HAP-1 (cell line): ENCODE measurements around the gene KCND1.

Experiments
- DNase-seq, 2 experiments: peaks; one replicate each; pipeline ENCODE4 v3.0.0-alpha.2; 2016 to 2020; ENCODE audit warnings: low spot score in 2 of 2
- H3K27me3 ChIP-seq: fragments of 250-450 bp; sonication (Bioruptor Pico); 2 replicates; pipeline ENCODE4 v1.5.1; 2020; ENCODE audit warnings: low read depth, mild to moderate bottlenecking, moderate library complexity
- H3K36me3 ChIP-seq: fragments of 250-450 bp; sonication (Bioruptor Pico); replicated peaks from 2 replicates; pipeline ENCODE4 v1.5.1; 2020; ENCODE audit warnings: mild to moderate bottlenecking
- H3K4me1 ChIP-seq: fragments of 250-450 bp; sonication (Bioruptor Pico); 2 replicates; pipeline ENCODE4 v1.5.1; 2020; ENCODE audit warnings: mild to moderate bottlenecking
- H3K4me3 ChIP-seq: fragments of 250-450 bp; sonication (Bioruptor Pico); 2 replicates; pipeline ENCODE4 v1.5.1; 2020; ENCODE audit warnings: mild to moderate bottlenecking, moderate library complexity
- H3K9me3 ChIP-seq: fragments of 250-450 bp; sonication (Bioruptor Pico); 2 replicates; pipeline ENCODE4 v1.5.1; 2020; ENCODE audit warnings: mild to moderate bottlenecking, moderate library complexity
- in situ Hi-C: fragments of 300-500 bp; cut with MboI; formaldehyde crosslinking; loops from 3 replicates; pipeline ENCODE4 v1.14.3; 2020; ENCODE audit warnings: low sequenced_read_pairs, inconsistent platforms, mixed read lengths

The KCND1 gene

DNA sequence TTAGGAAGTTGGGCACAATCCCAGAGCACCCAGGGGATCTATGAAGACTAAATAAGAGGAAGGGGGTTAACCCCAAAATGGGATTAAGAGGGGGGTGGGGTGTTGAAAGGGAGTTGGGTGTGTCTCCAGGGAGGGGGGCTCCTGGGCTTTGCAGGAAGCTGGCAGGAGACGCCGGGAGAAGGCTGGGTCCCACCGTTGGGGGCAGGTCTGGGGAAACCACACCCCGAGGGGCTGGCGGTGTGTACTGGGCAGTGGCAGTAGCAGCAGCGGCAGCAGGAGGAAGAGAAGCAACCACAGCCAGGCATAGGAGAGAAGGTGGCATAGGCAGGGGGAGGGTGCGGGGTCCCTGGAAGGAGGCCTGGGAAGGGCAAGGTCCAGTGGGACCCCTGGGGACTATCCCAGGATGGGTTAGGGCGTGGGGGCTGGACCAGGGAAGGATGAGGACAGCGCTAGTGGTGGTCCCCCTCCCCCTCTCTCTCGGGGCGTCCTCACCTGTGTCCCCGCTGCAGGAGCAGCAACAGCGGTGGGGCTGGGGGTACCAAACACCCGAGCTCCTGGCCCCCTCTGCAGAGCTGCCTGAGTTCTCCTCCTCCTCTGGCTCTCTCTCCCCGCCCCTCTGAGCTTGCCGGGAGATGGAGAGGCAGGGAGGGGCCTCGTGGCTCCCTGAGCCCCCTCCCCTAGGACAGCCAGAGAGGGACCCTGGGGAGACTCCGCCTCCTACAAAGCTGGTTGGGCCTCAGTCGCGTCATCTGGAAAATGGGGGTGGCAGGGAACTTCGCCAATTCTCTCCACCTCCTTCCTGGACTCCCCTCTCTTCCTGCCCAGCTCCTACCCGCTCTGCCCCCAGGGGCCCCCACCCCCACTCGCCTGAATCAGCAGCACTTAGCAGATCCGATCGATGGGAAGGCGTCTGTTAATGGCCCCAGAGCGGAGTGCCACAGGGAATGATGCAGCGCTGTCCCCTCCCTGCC is at the start of gene KCND1:
TSS of gene KCND1 (minus strand) at position 596 of the 971 bp plus-strand sequence. CDS start 1,573 bp downstream, outside the sequence.
- no peak within 1 kb of the TSS for H3K4me3 ChIP-seq
- H3K27me3 ChIP-seq, result no peaks in the 10 kb centered on the region

GRCh38 chrX:49019599-49020249 is 48.1 kb upstream of the KCND1 start:
- Histone ChIP-seq H3K9me3 (no peaks in the 10 kb centered on the region), H3K27me3 (no peaks in the 10 kb centered on the region), H3K4me3 (no peak overlapping the region), H3K36me3 (peaks cover 4% of the 10 kb centered on the region), H3K4me1 (no peaks in the 10 kb centered on the region)
- in situ Hi-C loops, result no loop called here
- no peak for DNase-seq

More for the DNA sequence above, at the start of gene KCND1:
- Histone ChIP-seq H3K36me3 (peaks cover 18% of the 10 kb centered on the region), H3K4me1 (peaks cover 3% of the 10 kb centered on the region; the same call in 1 of the 2 replicates), H3K9me3 (no peaks in the 10 kb centered on the region)
- DNase-seq, result peak in 1 of 2 experiments; percentile 41
- in situ Hi-C loops, result no loop called here

DNA sequence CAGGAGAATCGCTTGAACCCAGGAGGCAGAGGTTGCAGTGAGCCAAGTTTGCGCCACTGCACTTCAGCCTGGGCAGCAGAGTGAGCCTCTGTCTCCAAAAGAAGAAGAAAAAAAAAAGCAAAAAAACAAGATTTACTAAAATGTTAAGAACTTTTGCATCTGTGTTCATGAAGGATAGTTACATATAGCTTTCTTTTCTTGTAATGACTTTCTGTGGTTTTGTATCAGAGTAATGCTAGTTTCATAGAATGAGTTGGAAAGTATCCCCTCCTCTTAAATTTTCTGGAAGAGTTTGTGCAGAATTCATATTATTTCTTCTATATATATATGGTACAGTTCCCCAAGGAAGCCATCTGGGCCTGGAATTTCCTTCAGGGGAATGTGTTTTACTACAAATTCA is 47.4 kb upstream of the KCND1 start:
- in situ Hi-C loops, result no loop called here
- Histone ChIP-seq H3K27me3 (no peaks in the 10 kb centered on the region), H3K4me3 (no peak overlapping the region), H3K4me1 (no peaks in the 10 kb centered on the region), H3K9me3 (no peaks in the 10 kb centered on the region), H3K36me3 (no peaks in the 10 kb centered on the region; the same call in 1 of the 2 replicates)
- no peak for DNase-seq

DNA sequence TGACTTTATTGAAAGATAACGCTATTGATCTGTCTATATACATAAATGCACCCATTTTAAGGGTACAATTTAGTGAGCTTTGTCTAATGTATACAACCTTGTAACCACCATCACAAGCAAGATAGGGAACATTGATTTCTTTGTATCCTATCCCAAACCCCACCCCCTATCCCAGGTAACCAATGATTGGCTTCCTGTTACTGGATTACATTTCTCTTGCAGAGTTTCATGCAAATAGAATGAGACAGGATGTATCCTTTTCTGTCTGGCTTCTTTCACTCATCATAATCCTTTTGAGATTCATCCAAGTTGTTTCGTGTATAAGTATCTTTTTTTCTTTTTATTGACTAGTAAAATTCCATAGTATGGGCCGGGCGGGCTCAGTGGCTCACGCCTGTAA is 32.1 kb upstream of the KCND1 start:
- in situ Hi-C loops, result no loop called here
- Histone ChIP-seq H3K9me3 (no peaks in the 10 kb centered on the region), H3K4me1 (peaks cover 12% of the 10 kb centered on the region), H3K36me3 (peaks cover 7% of the 10 kb centered on the region), H3K4me3 (no peak overlapping the region), H3K27me3 (no peaks in the 10 kb centered on the region)
- DNase-seq, result peak; percentile 38 to 40

DNA sequence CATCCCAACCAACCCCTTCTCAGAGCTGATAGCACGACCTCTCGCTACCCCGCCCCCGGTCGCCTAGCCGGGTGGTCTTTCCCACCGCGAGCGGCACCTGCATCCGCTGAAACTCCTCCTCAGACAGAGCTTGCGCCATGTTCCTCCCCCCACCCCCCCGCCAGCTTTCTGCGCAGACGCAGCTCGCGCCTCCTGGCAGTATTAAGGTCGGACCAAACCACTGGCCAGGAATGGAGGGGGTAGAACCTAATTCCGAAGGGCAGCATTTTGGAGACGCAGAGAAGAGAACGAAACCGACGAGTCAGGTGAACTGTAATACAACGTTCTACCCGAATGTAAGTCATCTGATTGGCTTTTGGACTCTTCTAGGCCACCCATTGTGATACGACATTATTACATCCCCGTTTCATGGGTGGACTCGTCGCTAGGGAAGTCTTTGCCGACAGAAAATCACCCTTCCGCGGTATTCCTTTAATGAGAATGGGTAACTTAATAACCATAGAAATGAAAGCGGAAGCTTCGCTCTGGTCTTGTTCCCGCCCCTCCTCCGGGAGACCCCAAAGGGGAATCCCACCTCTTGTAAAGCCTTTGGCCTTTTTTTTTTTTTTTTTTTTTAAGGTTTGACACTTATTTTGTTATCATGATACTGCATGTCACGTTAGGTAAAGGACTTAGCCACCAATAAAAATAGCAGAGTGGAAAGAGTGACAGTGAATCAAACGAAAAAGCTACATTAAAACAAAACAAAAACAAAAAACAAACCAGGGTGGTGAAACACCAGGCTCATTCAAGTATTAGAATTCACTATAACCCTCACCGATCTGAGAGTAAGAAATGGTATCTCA is 30.7 kb upstream of the KCND1 start, which contains the start of gene GRIPAP1:
TSS of gene GRIPAP1 (minus strand) at position 174 of the 845 bp plus-strand sequence. CDS start at position 139, 35 bp downstream.
- in situ Hi-C loops, result no loop called here
- Histone ChIP-seq H3K4me3 (peak within 1 kb of the TSS; percentile 77), H3K36me3 (peaks cover 16% of the 10 kb centered on the region), H3K27me3 (no peaks in the 10 kb centered on the region), H3K9me3 (no peaks in the 10 kb centered on the region), H3K4me1 (peaks cover 12% of the 10 kb centered on the region)
- DNase-seq, result peak; percentile 92

GRCh38 chrX:49001521-49002090 is 30.0 kb upstream of the KCND1 start:
- H3K36me3 ChIP-seq, result peaks cover 22% of the 10 kb centered on the region
- H3K27me3 ChIP-seq, result no peaks in the 10 kb centered on the region
- no peaks in the 10 kb centered on the region for H3K9me3 ChIP-seq
- DNase-seq, result peak; percentile 28 to 61
- peaks cover 12% of the 10 kb centered on the region for H3K4me1 ChIP-seq
- in situ Hi-C loops, result no loop called here
- peak overlapping the region; percentile 77 for H3K4me3 ChIP-seq

DNA sequence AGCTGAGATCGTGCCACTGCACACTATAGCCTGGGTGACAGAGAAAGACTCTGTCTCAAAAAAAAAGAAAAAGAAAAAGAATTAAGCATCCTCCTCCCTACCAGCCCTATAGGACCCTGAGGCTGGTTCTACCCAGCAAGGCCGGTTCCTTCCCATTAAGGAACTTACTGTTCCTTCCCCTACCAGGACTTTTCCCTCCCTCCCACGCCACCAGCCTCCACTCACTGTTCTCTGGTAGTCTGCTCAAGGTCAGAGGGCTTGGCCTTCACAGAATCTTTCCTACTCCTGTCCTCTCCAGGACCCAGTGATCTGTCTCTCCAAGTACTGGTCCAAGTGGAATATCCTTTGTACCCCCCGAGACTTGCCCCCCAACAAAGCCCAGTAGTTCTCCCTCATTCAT is 29.0 kb upstream of the KCND1 start:
- no peak for DNase-seq
- H3K4me3 ChIP-seq, result no peak overlapping the region; the same call in 1 of the 2 replicates
- no peaks in the 10 kb centered on the region for H3K27me3 ChIP-seq
- in situ Hi-C loops, result no loop called here
- peaks cover 32% of the 10 kb centered on the region for H3K36me3 ChIP-seq
- H3K9me3 ChIP-seq, result no peaks in the 10 kb centered on the region
- H3K4me1 ChIP-seq, result peaks cover 12% of the 10 kb centered on the region

DNA sequence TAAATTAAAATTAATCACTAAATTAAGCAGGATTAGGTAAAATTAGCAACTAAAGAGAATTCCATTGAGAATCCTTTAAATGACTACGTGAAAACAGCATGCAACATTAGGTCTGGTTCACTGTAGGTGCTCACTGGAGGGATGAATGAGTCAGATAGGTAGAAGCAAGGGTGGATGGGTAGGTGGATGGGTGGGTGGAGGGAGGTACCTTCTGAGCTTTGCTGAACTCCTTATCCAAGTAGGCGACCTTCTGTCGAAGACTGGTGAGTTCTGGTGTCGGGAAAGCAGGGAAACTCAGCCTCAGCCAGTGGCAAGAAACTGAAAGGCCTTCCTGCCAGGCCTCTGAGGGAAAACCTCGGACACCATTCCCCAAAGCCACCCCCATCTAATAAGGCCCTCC is 27.4 kb upstream of the KCND1 start:
- DNase-seq, result no peak
- peaks cover 37% of the 10 kb centered on the region for H3K36me3 ChIP-seq
- no peaks in the 10 kb centered on the region for H3K9me3 ChIP-seq
- no peak overlapping the region for H3K4me3 ChIP-seq
- H3K27me3 ChIP-seq, result no peaks in the 10 kb centered on the region
- in situ Hi-C loops, result no loop called here
- peaks cover 12% of the 10 kb centered on the region for H3K4me1 ChIP-seq

GRCh38 chrX:48998391-48998790 is 26.7 kb upstream of the KCND1 start:
- Histone ChIP-seq H3K36me3 (peaks cover 42% of the 10 kb centered on the region), H3K4me3 (no peak overlapping the region), H3K9me3 (no peaks in the 10 kb centered on the region), H3K4me1 (peaks cover 9% of the 10 kb centered on the region), H3K27me3 (no peaks in the 10 kb centered on the region)
- in situ Hi-C loops, result no loop called here
- DNase-seq, result no peak

GRCh38 chrX:48997865-48998264 is 26.2 kb upstream of the KCND1 start:
- no peaks in the 10 kb centered on the region for H3K27me3 ChIP-seq
- H3K4me3 ChIP-seq, result no peak overlapping the region
- DNase-seq, result no peak
- in situ Hi-C loops, result no loop called here
- no peaks in the 10 kb centered on the region for H3K9me3 ChIP-seq
- peaks cover 8% of the 10 kb centered on the region for H3K4me1 ChIP-seq
- H3K36me3 ChIP-seq, result peaks cover 47% of the 10 kb centered on the region

GRCh38 chrX:48997455-48997854 is 25.8 kb upstream of the KCND1 start:
- H3K36me3 ChIP-seq, result peaks cover 51% of the 10 kb centered on the region
- H3K4me1 ChIP-seq, result peaks cover 5% of the 10 kb centered on the region; the same call in 1 of the 2 replicates
- in situ Hi-C loops, result no loop called here
- no peak overlapping the region for H3K4me3 ChIP-seq
- H3K9me3 ChIP-seq, result no peaks in the 10 kb centered on the region
- H3K27me3 ChIP-seq, result no peaks in the 10 kb centered on the region
- no peak for DNase-seq

DNA sequence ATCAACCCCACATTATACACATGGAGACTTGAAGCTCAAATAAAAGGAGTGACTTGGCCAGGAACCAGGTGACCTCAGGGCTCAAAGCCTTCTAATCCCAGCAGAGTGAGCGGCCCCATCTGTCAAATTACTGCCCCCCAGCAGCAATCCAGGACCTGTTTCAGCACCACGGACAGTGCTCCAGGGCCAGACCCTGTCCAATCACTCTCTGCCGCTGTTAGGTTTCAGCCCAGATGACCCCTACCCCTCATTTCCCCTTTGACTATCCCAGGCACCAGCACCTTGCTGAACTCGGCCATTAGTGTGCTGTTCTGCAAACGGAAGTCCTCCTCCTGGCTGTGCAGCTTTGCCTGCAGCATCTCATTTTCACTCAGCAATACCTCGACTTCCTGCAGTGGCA is 25.3 kb upstream of the KCND1 start:
- no peaks in the 10 kb centered on the region for H3K27me3 ChIP-seq
- no peaks in the 10 kb centered on the region for H3K9me3 ChIP-seq
- in situ Hi-C loops, result no loop called here
- no peak overlapping the region for H3K4me3 ChIP-seq
- H3K4me1 ChIP-seq, result peaks cover 5% of the 10 kb centered on the region; the same call in 1 of the 2 replicates
- peaks cover 56% of the 10 kb centered on the region for H3K36me3 ChIP-seq
- DNase-seq, result peak in 1 of 2 experiments; percentile 57

DNA sequence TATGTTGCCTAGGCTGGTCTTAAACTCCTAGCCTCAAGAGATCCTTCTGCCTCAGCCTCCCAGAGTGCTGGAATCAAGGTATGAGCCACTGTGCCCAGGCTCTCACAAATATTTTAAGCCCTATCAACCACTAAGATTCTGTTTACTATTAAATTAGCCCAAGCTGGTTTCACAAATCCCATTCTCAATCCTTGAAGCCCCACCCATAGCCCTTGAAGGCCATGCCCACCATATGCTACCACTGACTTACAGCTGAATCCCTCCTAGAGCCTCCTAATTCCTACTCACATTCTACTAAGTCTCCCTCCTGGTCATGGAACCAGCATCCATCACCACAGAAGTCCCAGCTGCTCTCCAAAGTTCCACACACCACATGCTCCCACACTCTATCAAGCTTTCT is 20.7 kb upstream of the KCND1 start:
- no peak for DNase-seq
- H3K4me3 ChIP-seq, result no peak overlapping the region
- no peaks in the 10 kb centered on the region for H3K27me3 ChIP-seq
- H3K9me3 ChIP-seq, result no peaks in the 10 kb centered on the region
- no peaks in the 10 kb centered on the region for H3K4me1 ChIP-seq
- in situ Hi-C loops, result no loop called here
- H3K36me3 ChIP-seq, result peaks cover 80% of the 10 kb centered on the region
